GM12878 (cell line): ENCODE results near the gene IGSF8. TPM values are rescaled to one million over a fixed set of nuclear protein-coding genes. Genes with fewer than 3 reads are reported as not detected.
A peak's percentile ranks its signal among the peaks of the same experiment; 100 is the strongest.

ENCODE experiments used
- ATF7 ChIP-seq: fragments of 450-650 bp; IDR thresholded peaks from 2 replicates; pipeline ENCODE4 v1.6.1; 2016; ENCODE audit warnings: low read depth, mild to moderate bottlenecking
- CTCF ChIP-seq, 3 experiments: IDR thresholded peaks in 2 of 3; conservative IDR thresholded peaks in 1 of 3; 2 replicates each; pipeline ENCODE4 v1.5.1; 2011; ENCODE audit warnings: low read depth in 3 of 3, low read length in 3 of 3, mild to moderate bottlenecking in 3 of 3, control low read depth in 2 of 3, moderate library complexity in 2 of 3, inconsistent platforms in 1 of 3, mixed read lengths in 1 of 3; ENCODE audit not compliant: control insufficient read depth in 2 of 3, insufficient read depth in 1 of 3; ENCODE audit errors: extremely low read depth in 1 of 3
- E2F8 ChIP-seq: fragments of 450-650 bp; IDR thresholded peaks from 2 replicates; pipeline ENCODE4 v1.6.1; 2018; ENCODE audit warnings: mild to moderate bottlenecking, low read depth, moderate library complexity; ENCODE audit not compliant: partially characterized antibody
- EGR1 ChIP-seq, 2 experiments: IDR thresholded peaks; 1 replicate in 1 of 2; 2 replicates in 1 of 2; pipeline ENCODE4 v1.6.1; 2011 to 2012; ENCODE audit warnings: low read depth in 2 of 2, low read length in 2 of 2, borderline replicate concordance in 1 of 2, mild to moderate bottlenecking in 1 of 2, moderate library complexity in 1 of 2
- EZH2 ChIP-seq: IDR thresholded peaks from 2 replicates; pipeline ENCODE4 v1.6.1; 2012; ENCODE audit warnings: low read depth, mild to moderate bottlenecking, control low read depth, inconsistent platforms, low read length, borderline replicate concordance; ENCODE audit not compliant: control insufficient read depth
- IKZF1 ChIP-seq: fragments of 450-650 bp; conservative IDR thresholded peaks from 2 replicates; pipeline ENCODE4 v1.6.1; 2017; ENCODE audit warnings: antibody characterized with exemption, mild to moderate bottlenecking
- IRF4 ChIP-seq: IDR thresholded peaks from 2 replicates; pipeline ENCODE4 v1.6.1; 2011; ENCODE audit warnings: low read depth, low read length
- MTA2 ChIP-seq: fragments of 450-650 bp; IDR thresholded peaks from 2 replicates; pipeline ENCODE4 v1.6.1; 2016; ENCODE audit warnings: low read depth, mild to moderate bottlenecking, moderate library complexity
- MXI1 ChIP-seq: fragments of 150-350 bp; IDR thresholded peaks from 2 replicates; pipeline ENCODE4 v1.6.1; 2011; ENCODE audit warnings: low read depth, mild to moderate bottlenecking, inconsistent platforms, low read length, improper control_type of control experiment
- MYB ChIP-seq: fragments of 150-350 bp; IDR thresholded peaks from 2 replicates; pipeline ENCODE4 v1.6.1; 2014; ENCODE audit warnings: mild to moderate bottlenecking, low read depth, low read length, borderline replicate concordance
- RAD51 ChIP-seq: fragments of 450-650 bp; IDR thresholded peaks from 2 replicates; pipeline ENCODE4 v1.6.1; 2016; ENCODE audit warnings: moderate library complexity, mild to moderate bottlenecking, inconsistent platforms
- RELB ChIP-seq: fragments of 450-650 bp; IDR thresholded peaks from 2 replicates; pipeline ENCODE4 v1.6.1; 2017; ENCODE audit warnings: low read depth, mild to moderate bottlenecking, moderate library complexity
- RUNX3 ChIP-seq: IDR thresholded peaks from 2 replicates; pipeline ENCODE4 v1.6.1; 2012; ENCODE audit warnings: low read length, inconsistent platforms
- SIX5 ChIP-seq: IDR thresholded peaks from 2 replicates; pipeline ENCODE4 v1.6.1; 2011; ENCODE audit warnings: mild to moderate bottlenecking, low read depth, low read length, moderate library complexity; ENCODE audit not compliant: severe bottlenecking
- SUZ12 ChIP-seq: fragments of 200-600 bp; sonication (generic); IDR thresholded peaks from one replicate; pipeline ENCODE4 v1.6.1; 2018; ENCODE audit warnings: antibody characterized with exemption, mild to moderate bottlenecking; ENCODE audit not compliant: unreplicated experiment
- TBL1XR1 ChIP-seq: IDR thresholded peaks from 2 replicates; pipeline ENCODE4 v1.6.1; 2012; ENCODE audit warnings: low read depth, low read length, improper control_type of control experiment
- ZNF24 ChIP-seq: fragments of 450-650 bp; IDR thresholded peaks from 2 replicates; pipeline ENCODE4 v1.6.1; 2017; ENCODE audit warnings: antibody characterized with exemption, mild to moderate bottlenecking
- ZNF687 ChIP-seq: fragments of 450-650 bp; IDR thresholded peaks from 2 replicates; pipeline ENCODE4 v1.6.1; 2017; ENCODE audit warnings: mild to moderate bottlenecking, moderate library complexity
- polyA plus RNA-seq, 11 experiments: library from polyadenylated mRNA; depleted of rRNA in 4 of 11; unstranded in 6 of 11; stranded (reverse) in 5 of 11; fragments of >200 nt; fragmentation: Nextera tagmentation in 4 of 11; fragmentation: Illumina TruSeq in 1 of 11; extraction: Ambion mirVana in 4 of 11; extraction: Trizol in 1 of 11; gene quantifications; 1 replicate in 1 of 11; 2 replicates in 10 of 11; pipeline versions ENCODE4 v1.2.1 to v1.2.3, GENCODE V29; 2011 to 2016; ENCODE audit warnings: inconsistent platforms in 2 of 11, missing spikeins in 2 of 11, low read depth in 1 of 11
- total RNA-seq, 4 experiments: library from RNA; depleted of rRNA in 3 of 4; stranded (reverse); fragments of >200 nt in 3 of 4; fragmentation: Illumina TruSeq in 1 of 4; extraction: Trizol in 1 of 4; gene quantifications; 2 replicates each; pipeline versions ENCODE4 v1.2.1 to v1.2.3, GENCODE V29; 2013 to 2021

Gene IGSF8
- total and polyA plus RNA-seq, 10 of the 15 experiments (the other 5 are each of a cell fraction or from before 2014, with no cell fraction given): 0.64 to 24.7 (median 13.9) TPM

- TF ChIP-seq CTCF (IDR thresholded peaks at IDR 0.05 in 2 of 3, conservative IDR thresholded peaks at IDR 0.05 in 1 of 3; ENCODE audit: control insufficient read depth in 2 of 3, extremely low read depth in 1 of 3, insufficient read depth in 1 of 3, low read depth in 3 of 3, low read length in 3 of 3) (peak; percentile 92 to 98 (median 97); a peak in 5 of 6 replicates), ZNF687 (peak; percentile 36; the same call in 1 of the 2 replicates), RAD51 (no peak), ZNF24 (no peak), RUNX3 (peak; percentile 44; the same call in 1 of the 2 replicates), EGR1 (IDR thresholded peaks at IDR 0.05; ENCODE audit: borderline replicate concordance in 1 of 2, low read depth in 2 of 2, low read length in 2 of 2) (no peak), SIX5 (no peak), RELB (no peak), EZH2 (no peak), SUZ12 (no peak), MXI1 (peak; percentile 87), TBL1XR1 (no peak), MYB (no peak), IKZF1 (peak; percentile 36; the same call in 1 of the 2 replicates), ATF7 (peak; percentile 66), IRF4 (peak; percentile 55; the same call in 1 of the 2 replicates), E2F8 (no peak), MTA2 (0 out of 2 replicates have a peak, but pooled peaks have one; percentile 9)
Observed at GRCh38 chr1:160101037-160101716, 2.8 kb upstream of the IGSF8 start (continued).
